K562 (cell line): ENCODE data around the gene RIPOR1. TPM values are rescaled to one million over a fixed set of nuclear protein-coding genes. Genes with fewer than 3 reads are reported as not detected.

Experiments used
- ATAC-seq: fragments of 200-7000 bp; cut with Tn5 transposase; 3 replicates; pipeline ENCODE4 v1.9.1; 2020; ENCODE audit warnings: moderate library complexity
- BruUV-seq: library from RNA; stranded (reverse); fragments of 400-500 nt; replicated peaks from 2 replicates; lab custom pipeline; 2021; lab: Mats Ljungman, UMichigan
- CTCF ChIA-PET: fragments of 300-600 bp; formaldehyde crosslinking; extraction: SDS; loops from one replicate; lab custom pipeline; 2021; ENCODE audit warnings: low intra/inter-chr PET ratio; lab: Yijun Ruan, JAX
- POLR2A ChIA-PET: fragments of 300-600, 350-650 bp; sonication (Branson Sonifier 250); formaldehyde crosslinking; extraction: SDS; loops from one replicate; lab custom pipeline; 2021; ENCODE audit warnings: antibody characterized with exemption, inconsistent platforms; lab: Yijun Ruan, JAX
- DNase-seq, 4 experiments: peaks; one replicate each; pipeline versions ENCODE4 v3.0.0 to v3.0.0-alpha.2; 2011 to 2018; ENCODE audit warnings: low spot score in 3 of 4, mixed read lengths in 3 of 4; ENCODE audit errors: extremely low read depth in 1 of 4
- FAIRE-seq: peaks from 2 replicates; lab custom pipeline; 2011; peaks lifted over from hg19 to GRCh38; lab: Jason Lieb, UNC
- H2AFZ ChIP-seq: 2 replicates; pipeline ENCODE4 v1.6.0; 2011; ENCODE audit warnings: low read depth, low read length, control low read depth, inconsistent platforms
- H3K27ac ChIP-seq: fragments of 200-600 bp; 3 replicates; pipeline ENCODE4 v1.8.0; 2011; ENCODE audit warnings: low read depth, mild to moderate bottlenecking, control low read depth, inconsistent platforms, low read length, moderate library complexity, mixed read lengths; ENCODE audit errors: extremely low read depth
- H3K27me3 ChIP-seq, 2 experiments: fragments of 300-600 bp in 1 of 2; 2 replicates in 1 of 2; 3 replicates in 1 of 2; pipeline versions ENCODE4 v1.6.0 to v1.8.0; 2011; ENCODE audit warnings: inconsistent platforms in 2 of 2, low read length in 2 of 2, mild to moderate bottlenecking in 1 of 2, mixed read lengths in 1 of 2, moderate library complexity in 1 of 2; ENCODE audit not compliant: control insufficient read depth in 2 of 2, insufficient read depth in 2 of 2
- H3K36me3 ChIP-seq: fragments of 300-600 bp; 3 replicates; pipeline ENCODE4 v1.8.0; 2011; ENCODE audit warnings: mild to moderate bottlenecking, low read length, inconsistent platforms; ENCODE audit not compliant: control insufficient read depth, insufficient read depth
- H3K4me1 ChIP-seq, 2 experiments: fragments of 200-600 bp in 1 of 2; replicated peaks in 1 of 2; 2 replicates in 1 of 2; 3 replicates in 1 of 2; pipeline versions ENCODE4 v1.5.1 to v1.8.0; 2011; ENCODE audit warnings: inconsistent platforms in 2 of 2, low read length in 2 of 2, mild to moderate bottlenecking in 1 of 2, mixed read lengths in 1 of 2, moderate library complexity in 1 of 2; ENCODE audit not compliant: control insufficient read depth in 2 of 2, insufficient read depth in 2 of 2
- H3K4me2 ChIP-seq: 2 replicates; pipeline ENCODE4 v1.6.1; 2011; ENCODE audit warnings: low read length, control low read depth, inconsistent platforms, mixed read lengths; ENCODE audit not compliant: insufficient read depth
- H3K4me3 ChIP-seq: fragments of 200-600 bp; sonication (generic), shearing (Covaris generic); 2 replicates; pipeline ENCODE4 v1.5.1; 2016; ENCODE audit warnings: control low read depth, inconsistent platforms
- H3K79me2 ChIP-seq: fragments of 200-600 bp; 3 replicates; pipeline ENCODE4 v1.8.0; 2011; ENCODE audit warnings: low read length, inconsistent platforms; ENCODE audit not compliant: control insufficient read depth, insufficient read depth
- H3K9ac ChIP-seq, 2 experiments: 2 replicates each; pipeline versions ENCODE4 v1.6.0 to v1.6.1; 2011; ENCODE audit warnings: low read depth in 2 of 2, low read length in 2 of 2, control low read depth in 1 of 2, inconsistent platforms in 1 of 2, mild to moderate bottlenecking in 1 of 2, mixed read lengths in 1 of 2; ENCODE audit not compliant: insufficient read depth in 1 of 2
- H3K9me1 ChIP-seq: one replicate; pipeline ENCODE4 v1.6.0; 2011; ENCODE audit warnings: inconsistent platforms, mild to moderate bottlenecking, low read length, moderate library complexity; ENCODE audit not compliant: control insufficient read depth, insufficient read depth
- H3K9me3 ChIP-seq: replicated peaks from 2 replicates; pipeline ENCODE4 v1.5.1; 2011; ENCODE audit warnings: low read depth, low read length, inconsistent platforms; ENCODE audit not compliant: control insufficient read depth, insufficient read depth
- H4K20me1 ChIP-seq: replicated peaks from 2 replicates; pipeline ENCODE4 v1.6.1; 2011; ENCODE audit warnings: low read length, inconsistent platforms, mixed read lengths; ENCODE audit not compliant: control insufficient read depth, insufficient read depth
- BMI1 ChIP-seq: fragments of 150-350 bp; IDR thresholded peaks from 2 replicates; pipeline ENCODE4 v1.6.1; 2014; ENCODE audit warnings: low read length
- CREM ChIP-seq: IDR thresholded peaks from 2 replicates; pipeline ENCODE4 v1.6.1; 2014; ENCODE audit warnings: antibody characterized with exemption, low read depth
- GABPB1 ChIP-seq: sonication (generic); formaldehyde crosslinking; IDR thresholded peaks from 2 replicates; pipeline ENCODE4 v1.8.0; 2022; ENCODE audit warnings: mild to moderate bottlenecking, missing genetic modification reagents
- HEY1 ChIP-seq: fragments of 250-450 bp; sonication (Bioruptor Pico); IDR thresholded peaks from 2 replicates; pipeline ENCODE4 v1.5.0; 2020; ENCODE audit warnings: mild to moderate bottlenecking, moderate library complexity, borderline replicate concordance
- NFIX ChIP-seq: fragments of 250-450 bp; sonication (Bioruptor Pico); IDR thresholded peaks from 2 replicates; pipeline ENCODE4 v1.4.0; 2020; ENCODE audit warnings: low read depth, mild to moderate bottlenecking, moderate library complexity
- NFYB ChIP-seq: IDR thresholded peaks from 2 replicates; pipeline ENCODE4 v1.6.1; 2011; ENCODE audit warnings: mild to moderate bottlenecking, moderate library complexity; ENCODE audit not compliant: insufficient read length; ENCODE audit errors: extremely low read depth
- RUNX1 ChIP-seq: sonication (generic); IDR thresholded peaks from 2 replicates; pipeline ENCODE4 v1.6.1; 2016; ENCODE audit warnings: antibody characterized with exemption, low read depth
- SLC30A9 ChIP-seq: fragments of 250-450 bp; sonication (Bioruptor Pico); IDR thresholded peaks from 2 replicates; pipeline ENCODE4 v1.8.0; 2022; ENCODE audit warnings: mild to moderate bottlenecking, moderate library complexity
- SMAD3 ChIP-seq: fragments of 450-650 bp; formaldehyde crosslinking; conservative IDR thresholded peaks from 2 replicates; pipeline ENCODE4 v1.4.0; 2020; ENCODE audit warnings: mild to moderate bottlenecking
- SMC3 ChIP-seq: conservative IDR thresholded peaks from 2 replicates; pipeline ENCODE4 v1.6.1; 2011; ENCODE audit warnings: low read depth, low read length, improper control_type of control experiment; ENCODE audit not compliant: insufficient read depth
- SRF ChIP-seq, 2 experiments: fragments of 250-450, 450-650 bp in 1 of 2; sonication (Bioruptor Pico) in 1 of 2; sonication (generic) in 1 of 2; formaldehyde crosslinking; IDR thresholded peaks; 2 replicates each; pipeline versions ENCODE4 v1.5.0 to v1.5.1; 2020 to 2022; ENCODE audit warnings: mild to moderate bottlenecking in 1 of 2, missing genetic modification reagents in 1 of 2
- U2AF1 ChIP-seq: fragments of 200-400 bp; formaldehyde crosslinking; optimal IDR thresholded peaks from 2 replicates; pipeline ENCODE3; 2017; ENCODE audit warnings: mild to moderate bottlenecking, low read depth, low read length, moderate library complexity
- WGBS: fragments of 100-300 bp; shearing (Covaris generic); methylation state at CpG from one replicate; pipeline ENCODE4 v1.1.6; 2016; ENCODE audit warnings: low coverage, mixed read lengths; ENCODE audit not compliant: insufficient coverage; ENCODE audit errors: missing lambda C conversion rate; 5-methylcytosine and 5-hydroxymethylcytosine counted together
- in situ Hi-C: fragments of 300-500 bp; cut with MboI; formaldehyde crosslinking; loops from 4 replicates; pipeline ENCODE4 v1.15.0; 2018; ENCODE audit warnings: inconsistent platforms, mixed read lengths
- intact Hi-C: fragments of 100-400 bp; cut with micrococcal nuclease; formaldehyde crosslinking; loops from 2 replicates; pipeline ENCODE4 v1.14.2; 2022
- polyA plus RNA-seq, 8 experiments: library from polyadenylated mRNA; depleted of rRNA in 4 of 8; stranded (reverse) in 5 of 8; unstranded in 3 of 8; fragments of >200 nt; fragmentation: Nextera tagmentation in 2 of 8; fragmentation: Illumina TruSeq in 1 of 8; extraction: Ambion mirVana in 2 of 8; extraction: Trizol in 1 of 8; gene quantifications; 2 replicates each; pipeline versions ENCODE4 v1.2.1 to v1.2.3, GENCODE V29; 2011 to 2014; ENCODE audit warnings: inconsistent platforms in 1 of 8, missing spikeins in 1 of 8
- total RNA-seq, 7 experiments: library from RNA; depleted of rRNA in 6 of 7; stranded (reverse); fragments of >200 nt in 6 of 7; fragmentation: Illumina TruSeq in 2 of 7; extraction: Trizol in 2 of 7; gene quantifications; 2 replicates each; pipeline versions ENCODE4 v1.2.1 to v1.2.3, GENCODE V29; 2011 to 2021; ENCODE audit warnings: low replicate concordance in 1 of 7
- TF ChIP-seq, protein P1 (sequence below): sonication (generic); formaldehyde crosslinking; IDR thresholded peaks from 2 replicates; pipeline ENCODE4 v1.8.0; 2023; ENCODE audit warnings: missing genetic modification reagents, mild to moderate bottlenecking, borderline replicate concordance
- TF ChIP-seq, protein P2 (sequence below): fragments of 450-650 bp; formaldehyde crosslinking; IDR thresholded peaks from 2 replicates; pipeline ENCODE4 v1.4.0; 2020; ENCODE audit warnings: mild to moderate bottlenecking, mixed read lengths

Gene RIPOR1
- total and polyA plus RNA-seq, 9 of the 15 experiments (the other 6 are each of a cell fraction or from before 2014, with no cell fraction given) = 0.36 to 31.1 (median 3.0) TPM

DNA sequence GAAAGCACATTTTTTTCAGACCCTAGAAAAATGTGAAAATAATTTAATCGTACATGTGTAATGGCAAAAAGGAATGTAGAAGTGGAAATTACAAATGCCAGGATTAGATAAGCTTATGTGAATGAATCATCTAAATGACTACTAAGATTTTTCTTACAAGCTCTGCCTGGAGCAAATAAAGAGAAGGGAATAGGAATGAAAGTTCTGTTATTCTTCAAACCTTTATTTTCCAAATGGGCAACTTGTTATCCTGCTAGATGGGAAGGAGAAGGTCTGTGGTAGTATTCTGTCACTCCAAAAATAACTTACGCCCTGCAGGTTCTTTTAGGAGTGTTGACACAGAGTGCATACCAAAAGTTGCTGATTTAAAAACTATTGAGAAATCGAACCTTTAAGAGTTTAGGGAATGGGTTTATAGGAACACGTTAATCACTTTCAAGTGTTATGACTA is 43.4 kb downstream of the RIPOR1 start:
- WGBS = 91% methylated on average over 4 of the region's 4 CpGs
- H3K9me1 ChIP-seq = no peaks in the 10 kb centered on the region
- H3K36me3 ChIP-seq = peaks cover 40% of the 10 kb centered on the region
- H3K79me2 ChIP-seq = peaks cover 70% of the 10 kb centered on the region
- no peak overlapping the region for H3K9ac ChIP-seq
- CTCF ChIA-PET = no interaction called here
- intact Hi-C loops (no loop called here), in situ Hi-C loops (no loop called here)
- no peaks in the 10 kb centered on the region for H4K20me1 ChIP-seq
- H3K27me3 ChIP-seq = no peaks in the 10 kb centered on the region
- DNase-seq = no peak
- H3K27ac ChIP-seq = no peak overlapping the region
- ATAC-seq = no peak
- TF ChIP-seq SMC3 (no peak), GABPB1 (CRISPR knock-in tag) (no peak), NFYB (no peak), U2AF1 (no peak), HEY1 (no peak), SMAD3 (CRISPR knock-in tag) (no peak), NFIX (CRISPR knock-in tag) (no peak), RUNX1 (no peak), CREM (no peak), SLC30A9 (CRISPR knock-in tag) (no peak), BMI1 (no peak), SRF (CRISPR knock-in tag; IDR thresholded peaks at IDR 0.05) (no peak)
- TF ChIP-seq, protein P1, sequence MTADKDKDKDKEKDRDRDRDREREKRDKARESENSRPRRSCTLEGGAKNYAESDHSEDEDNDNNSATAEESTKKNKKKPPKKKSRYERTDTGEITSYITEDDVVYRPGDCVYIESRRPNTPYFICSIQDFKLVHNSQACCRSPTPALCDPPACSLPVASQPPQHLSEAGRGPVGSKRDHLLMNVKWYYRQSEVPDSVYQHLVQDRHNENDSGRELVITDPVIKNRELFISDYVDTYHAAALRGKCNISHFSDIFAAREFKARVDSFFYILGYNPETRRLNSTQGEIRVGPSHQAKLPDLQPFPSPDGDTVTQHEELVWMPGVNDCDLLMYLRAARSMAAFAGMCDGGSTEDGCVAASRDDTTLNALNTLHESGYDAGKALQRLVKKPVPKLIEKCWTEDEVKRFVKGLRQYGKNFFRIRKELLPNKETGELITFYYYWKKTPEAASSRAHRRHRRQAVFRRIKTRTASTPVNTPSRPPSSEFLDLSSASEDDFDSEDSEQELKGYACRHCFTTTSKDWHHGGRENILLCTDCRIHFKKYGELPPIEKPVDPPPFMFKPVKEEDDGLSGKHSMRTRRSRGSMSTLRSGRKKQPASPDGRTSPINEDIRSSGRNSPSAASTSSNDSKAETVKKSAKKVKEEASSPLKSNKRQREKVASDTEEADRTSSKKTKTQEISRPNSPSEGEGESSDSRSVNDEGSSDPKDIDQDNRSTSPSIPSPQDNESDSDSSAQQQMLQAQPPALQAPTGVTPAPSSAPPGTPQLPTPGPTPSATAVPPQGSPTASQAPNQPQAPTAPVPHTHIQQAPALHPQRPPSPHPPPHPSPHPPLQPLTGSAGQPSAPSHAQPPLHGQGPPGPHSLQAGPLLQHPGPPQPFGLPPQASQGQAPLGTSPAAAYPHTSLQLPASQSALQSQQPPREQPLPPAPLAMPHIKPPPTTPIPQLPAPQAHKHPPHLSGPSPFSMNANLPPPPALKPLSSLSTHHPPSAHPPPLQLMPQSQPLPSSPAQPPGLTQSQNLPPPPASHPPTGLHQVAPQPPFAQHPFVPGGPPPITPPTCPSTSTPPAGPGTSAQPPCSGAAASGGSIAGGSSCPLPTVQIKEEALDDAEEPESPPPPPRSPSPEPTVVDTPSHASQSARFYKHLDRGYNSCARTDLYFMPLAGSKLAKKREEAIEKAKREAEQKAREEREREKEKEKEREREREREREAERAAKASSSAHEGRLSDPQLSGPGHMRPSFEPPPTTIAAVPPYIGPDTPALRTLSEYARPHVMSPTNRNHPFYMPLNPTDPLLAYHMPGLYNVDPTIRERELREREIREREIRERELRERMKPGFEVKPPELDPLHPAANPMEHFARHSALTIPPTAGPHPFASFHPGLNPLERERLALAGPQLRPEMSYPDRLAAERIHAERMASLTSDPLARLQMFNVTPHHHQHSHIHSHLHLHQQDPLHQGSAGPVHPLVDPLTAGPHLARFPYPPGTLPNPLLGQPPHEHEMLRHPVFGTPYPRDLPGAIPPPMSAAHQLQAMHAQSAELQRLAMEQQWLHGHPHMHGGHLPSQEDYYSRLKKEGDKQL (CRISPR knock-in tag) = no peak
- TF ChIP-seq, protein P2, sequence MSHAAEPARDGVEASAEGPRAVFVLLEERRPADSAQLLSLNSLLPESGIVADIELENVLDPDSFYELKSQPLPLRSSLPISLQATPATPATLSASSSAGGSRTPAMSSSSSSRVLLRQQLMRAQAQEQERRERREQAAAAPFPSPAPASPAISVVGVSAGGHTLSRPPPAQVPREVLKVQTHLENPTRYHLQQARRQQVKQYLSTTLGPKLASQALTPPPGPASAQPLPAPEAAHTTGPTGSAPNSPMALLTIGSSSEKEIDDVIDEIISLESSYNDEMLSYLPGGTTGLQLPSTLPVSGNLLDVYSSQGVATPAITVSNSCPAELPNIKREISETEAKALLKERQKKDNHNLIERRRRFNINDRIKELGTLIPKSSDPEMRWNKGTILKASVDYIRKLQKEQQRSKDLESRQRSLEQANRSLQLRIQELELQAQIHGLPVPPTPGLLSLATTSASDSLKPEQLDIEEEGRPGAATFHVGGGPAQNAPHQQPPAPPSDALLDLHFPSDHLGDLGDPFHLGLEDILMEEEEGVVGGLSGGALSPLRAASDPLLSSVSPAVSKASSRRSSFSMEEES = no peak
- H3K4me2 ChIP-seq = no peak overlapping the region
- H3K9me3 ChIP-seq = no peaks in the 10 kb centered on the region
- BruUV-seq = no TSS peak
- no peaks in the 10 kb centered on the region; a peak in 1 of 5 replicates for H3K4me1 ChIP-seq
- H2AFZ ChIP-seq = no peak overlapping the region
- POLR2A ChIA-PET = interaction anchor here (1.2 to 1.9 kb wide), 3 partner anchors 8 to 12 kb away, joined by 3 to 9 read pairs (median 6); partner anchors contain the start of gene CTCF
- FAIRE-seq = no peak
- H3K4me3 ChIP-seq = no peak overlapping the region
